Loucy (cell line): Measurements from ENCODE around the gene LRRC26.

Source experiments
- EZH2phosphoT487 ChIP-seq: fragments of 200-600 bp; IDR thresholded peaks from 2 replicates; pipeline ENCODE4 v1.6.1; 2018; ENCODE audit warnings: antibody characterized with exemption, mild to moderate bottlenecking, moderate library complexity, borderline replicate concordance
- TF ChIP-seq, protein P1 (sequence below): fragments of 200-600 bp; sonication (generic); conservative IDR thresholded peaks from 2 replicates; pipeline ENCODE4 v1.5.1; 2014; ENCODE audit warnings: mild to moderate bottlenecking, antibody characterized with exemption, low read length

- TF ChIP-seq, protein P1, sequence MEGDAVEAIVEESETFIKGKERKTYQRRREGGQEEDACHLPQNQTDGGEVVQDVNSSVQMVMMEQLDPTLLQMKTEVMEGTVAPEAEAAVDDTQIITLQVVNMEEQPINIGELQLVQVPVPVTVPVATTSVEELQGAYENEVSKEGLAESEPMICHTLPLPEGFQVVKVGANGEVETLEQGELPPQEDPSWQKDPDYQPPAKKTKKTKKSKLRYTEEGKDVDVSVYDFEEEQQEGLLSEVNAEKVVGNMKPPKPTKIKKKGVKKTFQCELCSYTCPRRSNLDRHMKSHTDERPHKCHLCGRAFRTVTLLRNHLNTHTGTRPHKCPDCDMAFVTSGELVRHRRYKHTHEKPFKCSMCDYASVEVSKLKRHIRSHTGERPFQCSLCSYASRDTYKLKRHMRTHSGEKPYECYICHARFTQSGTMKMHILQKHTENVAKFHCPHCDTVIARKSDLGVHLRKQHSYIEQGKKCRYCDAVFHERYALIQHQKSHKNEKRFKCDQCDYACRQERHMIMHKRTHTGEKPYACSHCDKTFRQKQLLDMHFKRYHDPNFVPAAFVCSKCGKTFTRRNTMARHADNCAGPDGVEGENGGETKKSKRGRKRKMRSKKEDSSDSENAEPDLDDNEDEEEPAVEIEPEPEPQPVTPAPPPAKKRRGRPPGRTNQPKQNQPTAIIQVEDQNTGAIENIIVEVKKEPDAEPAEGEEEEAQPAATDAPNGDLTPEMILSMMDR: no peak
- TF ChIP-seq EZH2phosphoT487: no peak
Measured at GRCh38 chr9:137193771-137194170, 23.9 kb upstream of the LRRC26 start.
